HT-29 (cell line): ENCODE measurements around the gene CLDN10. TPM values are rescaled to one million over a fixed set of nuclear protein-coding genes. Genes with fewer than 3 reads are reported as not detected.
"Not testable (repeated sequence)": the region's sequence is repeated elsewhere in the genome, so short reads cannot be mapped to it uniquely, and the experiment has no call there.

ENCODE experiments used
- DNase-seq: peaks from one replicate; pipeline ENCODE4 v3.0.0-alpha.2; 2015; ENCODE audit warnings: low spot score
- total RNA-seq: library from RNA; depleted of rRNA; stranded (reverse); fragments of >200 nt; shearing (Covaris generic); gene quantifications from 2 replicates; pipeline ENCODE4 v1.2.3, GENCODE V29; 2014

CLDN10 gene
- total RNA-seq, 1 experiment from 2014 or later: not detected

GRCh38 chr13:95541308-95541707, 11.2 kb upstream of the CLDN10 start:
- DNase-seq: no peak

GRCh38 chr13:95541911-95542474, 10.5 kb upstream of the CLDN10 start:
- DNase-seq: no peak

- DNase-seq: no peak
Observed at GRCh38 chr13:95544293-95544692, 8.2 kb upstream of the CLDN10 start.

- no peak for DNase-seq
Observed at GRCh38 chr13:95546919-95547318, 5.6 kb upstream of the CLDN10 start.

- no peak for DNase-seq
Observed at GRCh38 chr13:95547531-95548167, 4.9 kb upstream of the CLDN10 start.

GRCh38 chr13:95552208-95552538, 347 bp upstream of the CLDN10 start:
- DNase-seq: no peak

- peak; percentile 73 for DNase-seq
Observed at GRCh38 chr13:95553581-95554385, 1.3 kb downstream of the CLDN10 start.

- DNase-seq: no peak
Observed at GRCh38 chr13:95557013-95557412, 4.5 kb downstream of the CLDN10 start.

GRCh38 chr13:95559100-95559499, 6.6 kb downstream of the CLDN10 start:
- DNase-seq: peak; percentile 26

GRCh38 chr13:95560387-95560786, 7.9 kb downstream of the CLDN10 start:
- no peak for DNase-seq

- DNase-seq: no peak
Observed at GRCh38 chr13:95564091-95564490, 11.6 kb downstream of the CLDN10 start.

GRCh38 chr13:95564733-95565291, 12.3 kb downstream of the CLDN10 start:
- no peak for DNase-seq

GRCh38 chr13:95565758-95566157, 13.2 kb downstream of the CLDN10 start:
- DNase-seq: not testable (repeated sequence)

GRCh38 chr13:95568131-95568530, 15.6 kb downstream of the CLDN10 start:
- no peak for DNase-seq

GRCh38 chr13:95570016-95570415, 17.5 kb downstream of the CLDN10 start:
- DNase-seq: no peak

- DNase-seq: no peak
Observed at GRCh38 chr13:95571941-95572340, 19.4 kb downstream of the CLDN10 start.

- no peak for DNase-seq
Observed at GRCh38 chr13:95573221-95573620, 20.7 kb downstream of the CLDN10 start.

- no peak for DNase-seq
Observed at GRCh38 chr13:95579303-95579702, 26.8 kb downstream of the CLDN10 start.

GRCh38 chr13:95585867-95586266, 33.3 kb downstream of the CLDN10 start:
- DNase-seq: peak; percentile 29

- no peak for DNase-seq
Observed at GRCh38 chr13:95588134-95588533, 35.6 kb downstream of the CLDN10 start.

GRCh38 chr13:95588721-95589120, 36.2 kb downstream of the CLDN10 start:
- no peak for DNase-seq

GRCh38 chr13:95593462-95593861, 40.9 kb downstream of the CLDN10 start:
- no peak for DNase-seq

- DNase-seq: no peak
Observed at GRCh38 chr13:95596701-95597100, 44.2 kb downstream of the CLDN10 start.
